HepG2 (cell line): Measurements from ENCODE around the gene LMBRD2. TPM values are rescaled to one million over a fixed set of nuclear protein-coding genes. Genes with fewer than 3 reads are reported as not detected.
A peak's percentile ranks its signal among the peaks of the same experiment; 100 is the strongest.

Experiments used
- CTCF ChIP-seq: sonication (generic); formaldehyde crosslinking; IDR thresholded peaks from 2 replicates; pipeline ENCODE4 v1.5.0; 2020; ENCODE audit warnings: mild to moderate bottlenecking, missing genetic modification reagents, moderate library complexity
- DR1 ChIP-seq: sonication (generic); formaldehyde crosslinking; IDR thresholded peaks from 2 replicates; pipeline ENCODE4 v1.8.0; 2021; ENCODE audit warnings: mild to moderate bottlenecking, missing genetic modification reagents, inconsistent platforms
- KDM2A ChIP-seq: sonication (generic); formaldehyde crosslinking; IDR thresholded peaks from 2 replicates; pipeline ENCODE4 v1.4.0; 2020; ENCODE audit warnings: low read depth, missing genetic modification reagents, borderline replicate concordance
- PLSCR1 ChIP-seq: sonication (generic); formaldehyde crosslinking; IDR thresholded peaks from 2 replicates; pipeline ENCODE4 v1.5.0; 2020; ENCODE audit warnings: missing genetic modification reagents, mild to moderate bottlenecking, borderline replicate concordance
- RFXANK ChIP-seq: IDR thresholded peaks from 2 replicates; pipeline ENCODE4 v1.6.1; 2016
- SMC3 ChIP-seq: IDR thresholded peaks from 2 replicates; pipeline ENCODE4 v1.6.1; 2011; ENCODE audit warnings: low read length, improper control_type of control experiment
- ZBTB4 ChIP-seq: sonication (generic); formaldehyde crosslinking; IDR thresholded peaks from 2 replicates; pipeline ENCODE4 v1.4.0; 2020; ENCODE audit warnings: missing genetic modification reagents, mild to moderate bottlenecking, borderline replicate concordance
- ZFP82 ChIP-seq: sonication (generic); formaldehyde crosslinking; IDR thresholded peaks from 2 replicates; pipeline ENCODE4 v1.5.1; 2020; ENCODE audit warnings: mild to moderate bottlenecking, missing genetic modification reagents, borderline replicate concordance
- ZNF24 ChIP-seq: fragments of 450-650 bp; IDR thresholded peaks from 2 replicates; pipeline ENCODE4 v1.6.1; 2017; ENCODE audit warnings: antibody characterized with exemption, mild to moderate bottlenecking
- ZNF253 ChIP-seq: sonication (generic); formaldehyde crosslinking; IDR thresholded peaks from 2 replicates; pipeline ENCODE4 v1.8.0; 2022; ENCODE audit warnings: mild to moderate bottlenecking, missing genetic modification reagents, borderline replicate concordance
- ZNF367 ChIP-seq: sonication (generic); formaldehyde crosslinking; IDR thresholded peaks from 2 replicates; pipeline ENCODE4 v1.4.0; 2020; ENCODE audit warnings: missing genetic modification reagents, borderline replicate concordance
- ZNF556 ChIP-seq: sonication (generic); formaldehyde crosslinking; IDR thresholded peaks from 2 replicates; pipeline ENCODE4 v1.4.0; 2020; ENCODE audit warnings: mild to moderate bottlenecking, missing genetic modification reagents, borderline replicate concordance
- ZNF773 ChIP-seq: sonication (generic); formaldehyde crosslinking; IDR thresholded peaks from 2 replicates; pipeline ENCODE4 v1.4.0; 2020; ENCODE audit warnings: missing genetic modification reagents, borderline replicate concordance
- polyA plus RNA-seq, 8 experiments: library from polyadenylated mRNA; depleted of rRNA in 3 of 8; stranded (reverse) in 7 of 8; unstranded in 1 of 8; fragments of >200 nt; fragmentation: Illumina TruSeq in 4 of 8; extraction: Trizol in 4 of 8; gene quantifications; 2 replicates each; pipeline versions ENCODE4 v1.2.1 to v1.2.3, GENCODE V29; 2011 to 2016; ENCODE audit warnings: low read depth in 4 of 8, missing spikeins in 1 of 8, mixed read lengths in 1 of 8; ENCODE audit not compliant: insufficient read depth in 1 of 8
- total RNA-seq, 5 experiments: library from RNA; depleted of rRNA; stranded (reverse); fragments of >200 nt; fragmentation: Illumina TruSeq; extraction: Trizol; gene quantifications; 2 replicates each; pipeline ENCODE4 v1.2.3, GENCODE V29; 2016; ENCODE audit warnings: low read depth in 1 of 5
- TF ChIP-seq, protein P1 (sequence below): sonication (generic); formaldehyde crosslinking; IDR thresholded peaks from 2 replicates; pipeline ENCODE4 v1.4.0; 2020; ENCODE audit warnings: missing genetic modification reagents, borderline replicate concordance
- TF ChIP-seq, protein P2 (sequence below): sonication (generic); formaldehyde crosslinking; IDR thresholded peaks from 2 replicates; pipeline ENCODE4 v1.4.0; 2020; ENCODE audit warnings: missing genetic modification reagents, borderline replicate concordance
- TF ChIP-seq, protein P3 (sequence below): sonication (generic); formaldehyde crosslinking; IDR thresholded peaks from 2 replicates; pipeline ENCODE4 v1.4.0; 2020; ENCODE audit warnings: low read depth, mild to moderate bottlenecking, missing genetic modification reagents

LMBRD2 gene
- total and polyA plus RNA-seq, 2 of the 13 experiments (the other 11 are each of a cell fraction or from before 2014, with no cell fraction given) = 2.0 to 4.7 TPM

DNA sequence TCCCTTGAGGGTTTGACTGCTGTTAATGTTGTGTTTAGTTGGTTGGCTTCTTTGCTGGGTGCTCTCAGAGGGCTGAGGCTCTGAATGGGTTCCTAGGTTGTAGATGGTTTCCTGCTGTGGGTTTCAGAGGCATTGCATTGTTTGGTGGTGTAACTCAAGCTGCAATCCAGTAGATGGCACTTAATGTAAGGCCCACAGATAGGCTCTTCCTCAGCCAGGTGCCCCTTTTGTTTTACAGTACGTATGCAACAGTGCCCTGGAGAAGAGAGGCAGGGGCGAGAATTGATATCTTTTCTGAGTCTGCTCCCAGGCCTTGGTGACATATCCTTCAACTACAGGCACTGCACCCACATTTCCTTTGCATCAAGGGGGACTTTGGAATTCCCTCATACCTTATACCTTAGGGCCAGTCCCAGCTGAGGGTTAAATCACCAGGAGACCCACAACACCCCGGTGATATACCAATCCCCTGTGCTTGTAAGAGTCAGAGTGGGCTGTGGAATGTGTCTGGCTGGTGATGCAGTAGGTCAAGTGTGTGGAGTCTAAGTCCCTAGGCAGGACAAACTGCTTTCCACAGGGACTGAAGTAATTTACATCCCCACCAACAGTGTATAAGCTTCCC, 78.0 kb downstream of the LMBRD2 start (continued):
- TF ChIP-seq DR1 (no peak), ZNF773 (CRISPR knock-in tag) (no peak), ZNF253 (CRISPR knock-in tag) (no peak), CTCF (CRISPR knock-in tag) (peak; percentile 68), SMC3 (peak; percentile 28; the same call in 1 of the 2 replicates), ZNF367 (CRISPR knock-in tag) (no peak), ZBTB4 (no peak), ZFP82 (CRISPR knock-in tag) (no peak), RFXANK (CRISPR knock-in tag) (no peak), KDM2A (CRISPR knock-in tag) (no peak), PLSCR1 (CRISPR knock-in tag) (no peak), ZNF556 (no peak), ZNF24 (no peak)
- TF ChIP-seq, protein P1, sequence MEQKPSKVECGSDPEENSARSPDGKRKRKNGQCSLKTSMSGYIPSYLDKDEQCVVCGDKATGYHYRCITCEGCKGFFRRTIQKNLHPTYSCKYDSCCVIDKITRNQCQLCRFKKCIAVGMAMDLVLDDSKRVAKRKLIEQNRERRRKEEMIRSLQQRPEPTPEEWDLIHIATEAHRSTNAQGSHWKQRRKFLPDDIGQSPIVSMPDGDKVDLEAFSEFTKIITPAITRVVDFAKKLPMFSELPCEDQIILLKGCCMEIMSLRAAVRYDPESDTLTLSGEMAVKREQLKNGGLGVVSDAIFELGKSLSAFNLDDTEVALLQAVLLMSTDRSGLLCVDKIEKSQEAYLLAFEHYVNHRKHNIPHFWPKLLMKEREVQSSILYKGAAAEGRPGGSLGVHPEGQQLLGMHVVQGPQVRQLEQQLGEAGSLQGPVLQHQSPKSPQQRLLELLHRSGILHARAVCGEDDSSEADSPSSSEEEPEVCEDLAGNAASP = no peak
- TF ChIP-seq, protein P2, sequence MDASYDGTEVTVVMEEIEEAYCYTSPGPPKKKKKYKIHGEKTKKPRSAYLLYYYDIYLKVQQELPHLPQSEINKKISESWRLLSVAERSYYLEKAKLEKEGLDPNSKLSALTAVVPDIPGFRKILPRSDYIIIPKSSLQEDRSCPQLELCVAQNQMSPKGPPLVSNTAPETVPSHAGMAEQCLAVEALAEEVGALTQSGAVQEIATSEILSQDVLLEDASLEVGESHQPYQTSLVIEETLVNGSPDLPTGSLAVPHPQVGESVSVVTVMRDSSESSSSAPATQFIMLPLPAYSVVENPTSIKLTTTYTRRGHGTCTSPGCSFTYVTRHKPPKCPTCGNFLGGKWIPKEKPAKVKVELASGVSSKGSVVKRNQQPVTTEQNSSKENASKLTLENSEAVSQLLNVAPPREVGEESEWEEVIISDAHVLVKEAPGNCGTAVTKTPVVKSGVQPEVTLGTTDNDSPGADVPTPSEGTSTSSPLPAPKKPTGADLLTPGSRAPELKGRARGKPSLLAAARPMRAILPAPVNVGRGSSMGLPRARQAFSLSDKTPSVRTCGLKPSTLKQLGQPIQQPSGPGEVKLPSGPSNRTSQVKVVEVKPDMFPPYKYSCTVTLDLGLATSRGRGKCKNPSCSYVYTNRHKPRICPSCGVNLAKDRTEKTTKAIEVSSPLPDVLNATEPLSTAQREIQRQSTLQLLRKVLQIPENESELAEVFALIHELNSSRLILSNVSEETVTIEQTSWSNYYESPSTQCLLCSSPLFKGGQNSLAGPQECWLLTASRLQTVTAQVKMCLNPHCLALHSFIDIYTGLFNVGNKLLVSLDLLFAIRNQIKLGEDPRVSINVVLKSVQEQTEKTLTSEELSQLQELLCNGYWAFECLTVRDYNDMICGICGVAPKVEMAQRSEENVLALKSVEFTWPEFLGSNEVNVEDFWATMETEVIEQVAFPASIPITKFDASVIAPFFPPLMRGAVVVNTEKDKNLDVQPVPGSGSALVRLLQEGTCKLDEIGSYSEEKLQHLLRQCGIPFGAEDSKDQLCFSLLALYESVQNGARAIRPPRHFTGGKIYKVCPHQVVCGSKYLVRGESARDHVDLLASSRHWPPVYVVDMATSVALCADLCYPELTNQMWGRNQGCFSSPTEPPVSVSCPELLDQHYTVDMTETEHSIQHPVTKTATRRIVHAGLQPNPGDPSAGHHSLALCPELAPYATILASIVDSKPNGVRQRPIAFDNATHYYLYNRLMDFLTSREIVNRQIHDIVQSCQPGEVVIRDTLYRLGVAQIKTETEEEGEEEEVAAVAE (CRISPR knock-in tag) = no peak
- TF ChIP-seq, protein P3, sequence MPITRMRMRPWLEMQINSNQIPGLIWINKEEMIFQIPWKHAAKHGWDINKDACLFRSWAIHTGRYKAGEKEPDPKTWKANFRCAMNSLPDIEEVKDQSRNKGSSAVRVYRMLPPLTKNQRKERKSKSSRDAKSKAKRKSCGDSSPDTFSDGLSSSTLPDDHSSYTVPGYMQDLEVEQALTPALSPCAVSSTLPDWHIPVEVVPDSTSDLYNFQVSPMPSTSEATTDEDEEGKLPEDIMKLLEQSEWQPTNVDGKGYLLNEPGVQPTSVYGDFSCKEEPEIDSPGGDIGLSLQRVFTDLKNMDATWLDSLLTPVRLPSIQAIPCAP = no peak
